WERI-Rb-1 (cell line): ENCODE data around the gene CAPN2.
"Not testable (repeated sequence)": the region's sequence is repeated elsewhere in the genome, so short reads cannot be mapped to it uniquely, and the experiment has no call there.

ENCODE experiments used
- DNase-seq: peaks from one replicate; pipeline ENCODE4 v3.0.0-alpha.2; 2020
- H3K27ac ChIP-seq: fragments of 250-450 bp; sonication (Bioruptor Pico); 2 replicates; pipeline ENCODE4 v1.5.1; 2020; ENCODE audit warnings: mild to moderate bottlenecking, moderate library complexity
- H3K27me3 ChIP-seq: fragments of 250-450 bp; sonication (Bioruptor Pico); 2 replicates; pipeline ENCODE4 v1.5.1; 2021; ENCODE audit warnings: mild to moderate bottlenecking, low read depth, moderate library complexity; ENCODE audit not compliant: insufficient read depth, severe bottlenecking
- H3K36me3 ChIP-seq: fragments of 250-450 bp; sonication (Bioruptor Pico); 2 replicates; pipeline ENCODE4 v1.5.1; 2020; ENCODE audit warnings: mild to moderate bottlenecking, moderate library complexity
- H3K4me3 ChIP-seq: 2 replicates; pipeline ENCODE4 v1.5.1; 2011; ENCODE audit warnings: low read depth, mild to moderate bottlenecking, control low read depth, low read length
- H3K9me3 ChIP-seq: fragments of 250-450 bp; sonication (Bioruptor Pico); 2 replicates; pipeline ENCODE4 v1.5.1; 2021; ENCODE audit warnings: mild to moderate bottlenecking, moderate library complexity; ENCODE audit not compliant: severe bottlenecking
- TF ChIP-seq, protein P1 (sequence below): IDR thresholded peaks from 2 replicates; pipeline ENCODE4 v1.5.1; 2011; ENCODE audit warnings: low read depth, mild to moderate bottlenecking, control low read depth, inconsistent platforms, low read length

Gene CAPN2

DNA sequence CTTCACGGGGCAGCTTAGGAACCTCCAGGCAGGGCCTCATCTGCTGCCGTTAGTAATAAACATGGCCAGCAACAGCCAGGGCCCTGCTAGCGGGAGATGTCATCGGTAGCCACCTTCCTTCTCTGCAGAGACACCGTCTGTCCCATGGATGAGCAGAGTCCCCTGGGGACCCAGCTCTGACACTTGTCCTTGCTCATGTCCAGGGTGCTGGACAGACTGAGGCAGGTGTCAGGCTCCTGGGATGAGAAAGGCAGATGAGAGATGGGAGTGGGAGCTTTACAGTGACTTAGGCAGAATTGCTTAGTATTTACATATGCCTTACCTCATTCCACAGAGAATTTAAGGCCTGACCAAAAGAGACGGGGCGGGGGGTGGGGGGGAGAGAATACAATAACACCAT is 25.0 kb downstream of the CAPN2 start:
- no peaks in the 10 kb centered on the region for H3K36me3 ChIP-seq
- H3K27ac ChIP-seq: no peak overlapping the region
- H3K27me3 ChIP-seq: no peaks in the 10 kb centered on the region
- TF ChIP-seq, protein P1, sequence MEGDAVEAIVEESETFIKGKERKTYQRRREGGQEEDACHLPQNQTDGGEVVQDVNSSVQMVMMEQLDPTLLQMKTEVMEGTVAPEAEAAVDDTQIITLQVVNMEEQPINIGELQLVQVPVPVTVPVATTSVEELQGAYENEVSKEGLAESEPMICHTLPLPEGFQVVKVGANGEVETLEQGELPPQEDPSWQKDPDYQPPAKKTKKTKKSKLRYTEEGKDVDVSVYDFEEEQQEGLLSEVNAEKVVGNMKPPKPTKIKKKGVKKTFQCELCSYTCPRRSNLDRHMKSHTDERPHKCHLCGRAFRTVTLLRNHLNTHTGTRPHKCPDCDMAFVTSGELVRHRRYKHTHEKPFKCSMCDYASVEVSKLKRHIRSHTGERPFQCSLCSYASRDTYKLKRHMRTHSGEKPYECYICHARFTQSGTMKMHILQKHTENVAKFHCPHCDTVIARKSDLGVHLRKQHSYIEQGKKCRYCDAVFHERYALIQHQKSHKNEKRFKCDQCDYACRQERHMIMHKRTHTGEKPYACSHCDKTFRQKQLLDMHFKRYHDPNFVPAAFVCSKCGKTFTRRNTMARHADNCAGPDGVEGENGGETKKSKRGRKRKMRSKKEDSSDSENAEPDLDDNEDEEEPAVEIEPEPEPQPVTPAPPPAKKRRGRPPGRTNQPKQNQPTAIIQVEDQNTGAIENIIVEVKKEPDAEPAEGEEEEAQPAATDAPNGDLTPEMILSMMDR: no peak
- no peaks in the 10 kb centered on the region for H3K9me3 ChIP-seq
- no peak for DNase-seq
- H3K4me3 ChIP-seq: no peak overlapping the region

- TF ChIP-seq, protein P1: no peak
- DNase-seq: no peak
- H3K4me3 ChIP-seq: no peak overlapping the region
- no peak overlapping the region for H3K27ac ChIP-seq
- no peaks in the 10 kb centered on the region for H3K27me3 ChIP-seq
- no peaks in the 10 kb centered on the region for H3K9me3 ChIP-seq
- no peaks in the 10 kb centered on the region for H3K36me3 ChIP-seq
Measured at GRCh38 chr1:223738465-223739365, 26.4 kb downstream of the CAPN2 start.

DNA sequence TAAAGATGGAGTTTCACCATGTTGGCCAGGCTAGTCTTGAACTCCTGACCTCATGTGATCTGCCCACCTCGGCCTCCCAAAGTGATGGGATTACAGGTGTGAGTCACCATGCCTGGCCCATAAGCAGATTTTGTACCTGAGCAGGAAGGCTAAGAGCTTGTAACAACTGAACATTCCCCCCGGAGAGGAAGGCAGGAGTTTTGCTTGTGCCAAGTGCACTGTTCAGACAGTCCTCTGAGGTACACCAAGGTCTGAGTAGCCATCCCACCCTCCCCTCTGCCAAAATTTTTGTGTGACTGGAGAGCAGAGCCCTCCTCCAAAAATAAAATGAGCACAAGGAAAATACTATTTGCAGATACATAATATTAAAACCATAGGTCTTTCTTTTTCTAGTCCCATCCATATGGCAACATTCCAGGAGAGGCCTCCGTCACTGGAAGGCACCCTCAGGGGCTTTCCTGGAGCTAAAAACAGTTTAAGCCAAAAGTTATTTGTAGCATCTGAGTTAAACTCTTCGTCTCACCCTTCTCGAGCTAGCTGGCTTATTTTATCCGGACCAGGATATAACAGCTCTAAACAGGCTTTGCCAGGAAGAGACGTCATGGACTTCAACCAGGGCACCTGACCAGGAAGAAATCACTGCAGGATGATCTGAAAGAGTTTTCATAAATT is 27.2 kb downstream of the CAPN2 start:
- DNase-seq: no peak
- TF ChIP-seq, protein P1: no peak
- no peak overlapping the region for H3K4me3 ChIP-seq
- no peaks in the 10 kb centered on the region for H3K9me3 ChIP-seq
- no peaks in the 10 kb centered on the region for H3K36me3 ChIP-seq
- no peaks in the 10 kb centered on the region for H3K27me3 ChIP-seq
- no peak overlapping the region for H3K27ac ChIP-seq

- not testable (repeated sequence) for DNase-seq, H3K4me3 ChIP-seq, H3K27me3 ChIP-seq, H3K36me3 ChIP-seq, H3K9me3 ChIP-seq, H3K27ac ChIP-seq
Measured at GRCh38 chr1:223740038-223740736, 27.8 kb downstream of the CAPN2 start.

DNA sequence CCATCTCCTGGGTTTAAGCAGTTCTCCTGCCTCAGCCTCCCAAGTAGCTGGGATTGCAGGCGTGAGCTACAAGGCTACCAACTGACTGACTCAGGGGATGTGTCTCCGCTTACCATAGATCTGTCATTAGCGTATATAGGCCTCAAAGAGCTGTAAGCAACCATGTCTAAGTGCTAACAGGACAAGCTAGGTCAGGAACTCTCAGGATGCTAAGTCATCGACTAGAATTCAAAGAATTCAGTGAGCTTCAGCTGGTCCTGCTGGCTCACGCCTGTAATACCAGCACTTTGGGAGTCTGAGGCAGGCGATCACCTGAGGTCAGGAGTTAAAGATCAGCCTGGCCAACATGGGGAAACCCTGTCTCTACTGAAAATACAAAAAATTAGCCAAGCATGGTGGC is 29.5 kb downstream of the CAPN2 start:
- Histone ChIP-seq H3K27ac (no peak overlapping the region), H3K36me3 (no peaks in the 10 kb centered on the region)
- TF ChIP-seq, protein P1: no peak

More for the DNA sequence above, 29.5 kb downstream of the CAPN2 start:
- Histone ChIP-seq H3K27me3 (no peaks in the 10 kb centered on the region), H3K4me3 (no peak overlapping the region), H3K9me3 (no peaks in the 10 kb centered on the region)
- DNase-seq: no peak
